ENCODE results near the gene SORCS3. TPM values are rescaled to one million over a fixed set of nuclear protein-coding genes. Genes with fewer than 3 reads are reported as not detected.
A peak's percentile ranks its signal among the peaks of the same experiment; 100 is the strongest.

SORCS3 gene
- total RNA-seq, 1 donor from 2014 or later, result 2.0 TPM

DNA sequence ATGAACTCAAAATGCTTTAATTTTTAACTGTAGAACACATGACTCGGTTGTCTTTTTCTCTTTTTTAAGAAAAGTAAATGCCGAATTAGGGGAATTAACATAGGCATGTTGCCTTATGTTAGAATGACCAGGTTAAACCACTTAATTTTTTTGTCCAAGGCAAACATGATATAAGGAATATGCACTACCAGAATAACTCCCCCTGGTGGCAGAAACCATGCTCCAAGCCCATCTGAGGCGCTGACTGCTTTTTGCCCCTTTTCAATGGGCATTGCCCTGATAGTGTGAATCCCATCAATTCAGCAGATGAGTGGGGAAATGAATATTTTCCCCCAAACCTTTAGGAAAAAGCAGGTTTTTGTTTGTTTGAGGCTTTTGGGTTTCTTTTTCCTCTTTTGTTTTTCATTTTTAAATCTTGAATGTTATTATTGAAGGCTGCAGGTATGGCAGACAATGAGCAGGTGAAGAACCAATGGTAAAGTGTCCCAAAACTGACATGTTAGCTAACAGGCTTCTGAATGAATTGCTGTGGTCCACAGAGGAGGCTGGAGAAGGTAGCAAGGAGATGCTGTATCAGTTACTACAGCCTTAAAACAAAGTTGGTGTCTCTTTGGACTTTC lies 284.3 kb downstream of the SORCS3 start:
- Mint-ChIP-seq H3K4me3 (ENCODE audit: unreplicated experiment) (no peak overlapping the region), H3K4me1 (ENCODE audit: low read depth, unreplicated experiment) (peaks cover 12% of the 10 kb centered on the region), H3K27me3 (ENCODE audit: unreplicated experiment) (peaks cover 5% of the 10 kb centered on the region), H3K36me3 (ENCODE audit: unreplicated experiment) (no peaks in the 10 kb centered on the region), H3K27ac (ENCODE audit: unreplicated experiment) (no peak overlapping the region), H3K9me3 (ENCODE audit: unreplicated experiment) (no peaks in the 10 kb centered on the region)
- TF ChIP-seq, protein P1, sequence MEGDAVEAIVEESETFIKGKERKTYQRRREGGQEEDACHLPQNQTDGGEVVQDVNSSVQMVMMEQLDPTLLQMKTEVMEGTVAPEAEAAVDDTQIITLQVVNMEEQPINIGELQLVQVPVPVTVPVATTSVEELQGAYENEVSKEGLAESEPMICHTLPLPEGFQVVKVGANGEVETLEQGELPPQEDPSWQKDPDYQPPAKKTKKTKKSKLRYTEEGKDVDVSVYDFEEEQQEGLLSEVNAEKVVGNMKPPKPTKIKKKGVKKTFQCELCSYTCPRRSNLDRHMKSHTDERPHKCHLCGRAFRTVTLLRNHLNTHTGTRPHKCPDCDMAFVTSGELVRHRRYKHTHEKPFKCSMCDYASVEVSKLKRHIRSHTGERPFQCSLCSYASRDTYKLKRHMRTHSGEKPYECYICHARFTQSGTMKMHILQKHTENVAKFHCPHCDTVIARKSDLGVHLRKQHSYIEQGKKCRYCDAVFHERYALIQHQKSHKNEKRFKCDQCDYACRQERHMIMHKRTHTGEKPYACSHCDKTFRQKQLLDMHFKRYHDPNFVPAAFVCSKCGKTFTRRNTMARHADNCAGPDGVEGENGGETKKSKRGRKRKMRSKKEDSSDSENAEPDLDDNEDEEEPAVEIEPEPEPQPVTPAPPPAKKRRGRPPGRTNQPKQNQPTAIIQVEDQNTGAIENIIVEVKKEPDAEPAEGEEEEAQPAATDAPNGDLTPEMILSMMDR (IDR thresholded peaks at IDR 0.05; ENCODE audit: partially characterized antibody, unreplicated experiment), result peak; percentile 89
- DNase-seq, result peak; percentile 68

DNA sequence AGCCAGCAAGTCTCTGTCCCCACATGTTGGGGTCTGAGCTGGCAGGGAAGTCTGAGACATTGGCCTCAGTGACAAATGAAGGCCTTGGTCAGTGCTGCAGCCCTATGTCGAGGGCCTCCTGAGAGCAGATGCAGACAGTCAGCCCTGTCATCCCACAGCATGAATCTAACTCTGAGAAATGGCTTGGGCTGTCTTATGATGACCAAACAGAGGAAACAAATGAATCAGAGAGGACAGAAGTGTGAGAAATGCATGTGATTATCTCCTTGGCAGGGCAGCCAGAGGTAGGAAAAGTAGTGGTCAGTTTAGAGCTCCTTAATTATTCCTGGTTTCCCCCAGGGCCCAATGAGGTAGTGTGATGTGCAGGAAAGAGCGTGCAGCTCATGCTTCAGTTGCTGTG lies 287.6 kb downstream of the SORCS3 start:
- H3K4me3 Mint-ChIP-seq (ENCODE audit: unreplicated experiment), result no peak overlapping the region
- H3K27ac Mint-ChIP-seq (ENCODE audit: unreplicated experiment), result no peak overlapping the region
- no peak for DNase-seq
- TF ChIP-seq, protein P1 (IDR thresholded peaks at IDR 0.05; ENCODE audit: partially characterized antibody, unreplicated experiment), result no peak
- no peaks in the 10 kb centered on the region for H3K36me3 Mint-ChIP-seq (ENCODE audit: unreplicated experiment)
- H3K9me3 Mint-ChIP-seq (ENCODE audit: unreplicated experiment), result no peaks in the 10 kb centered on the region
- peaks cover 5% of the 10 kb centered on the region for H3K27me3 Mint-ChIP-seq (ENCODE audit: unreplicated experiment)
- H3K4me1 Mint-ChIP-seq (ENCODE audit: low read depth, unreplicated experiment), result peaks cover 3% of the 10 kb centered on the region

DNA sequence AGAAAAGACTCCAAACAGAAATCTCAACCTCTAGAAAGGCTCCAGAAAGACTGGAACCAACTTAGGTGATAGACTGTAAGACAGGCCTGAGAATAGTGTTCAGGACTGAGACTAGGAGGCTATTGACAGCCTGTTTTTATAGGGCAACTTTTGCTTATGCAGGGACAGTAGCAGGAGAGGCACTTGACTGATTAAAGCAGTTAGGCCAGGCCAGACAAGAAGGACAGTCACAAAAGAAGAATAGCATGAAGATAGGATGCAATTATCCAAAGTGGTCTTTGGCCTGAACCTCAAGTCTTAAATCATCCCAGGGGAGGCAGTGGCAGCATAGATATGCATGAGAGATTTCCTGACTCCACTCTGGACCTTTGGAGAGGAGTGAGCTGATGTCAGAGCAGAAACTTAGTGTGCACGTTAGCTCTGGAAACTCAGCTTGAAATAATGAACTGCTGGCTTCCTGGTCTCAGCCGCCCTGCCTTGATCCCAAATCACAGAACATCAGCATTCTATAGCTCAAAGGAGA lies 290.6 kb downstream of the SORCS3 start:
- TF ChIP-seq, protein P1 (IDR thresholded peaks at IDR 0.05; ENCODE audit: partially characterized antibody, unreplicated experiment), result no peak
- Mint-ChIP-seq H3K4me3 (ENCODE audit: unreplicated experiment) (no peak overlapping the region), H3K4me1 (ENCODE audit: low read depth, unreplicated experiment) (peaks cover 3% of the 10 kb centered on the region), H3K27ac (ENCODE audit: unreplicated experiment) (no peak overlapping the region), H3K36me3 (ENCODE audit: unreplicated experiment) (no peaks in the 10 kb centered on the region), H3K27me3 (ENCODE audit: unreplicated experiment) (peaks cover 3% of the 10 kb centered on the region), H3K9me3 (ENCODE audit: unreplicated experiment) (no peaks in the 10 kb centered on the region)
- DNase-seq, result no peak

DNA sequence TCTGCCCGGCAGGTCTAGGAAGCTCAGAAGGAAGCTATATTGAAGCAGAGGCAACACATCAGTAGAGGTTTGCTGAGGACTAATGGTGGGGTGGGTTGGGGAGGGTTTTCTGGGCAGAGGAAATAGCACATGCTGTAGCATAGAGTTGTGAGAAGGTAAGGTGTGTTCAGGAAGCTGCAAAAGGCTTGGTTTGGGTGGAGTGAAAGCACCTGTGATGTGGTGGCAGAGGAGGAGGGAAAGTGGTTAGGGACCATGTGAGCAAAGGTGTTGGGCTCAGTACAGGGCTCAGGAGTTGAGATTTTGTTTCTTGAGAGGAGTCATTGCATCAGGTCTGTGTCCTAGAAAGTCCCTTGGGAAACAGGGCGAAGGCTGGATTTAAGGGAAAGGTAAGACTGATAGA lies 294.6 kb downstream of the SORCS3 start:
- Mint-ChIP-seq H3K4me3 (ENCODE audit: unreplicated experiment) (no peak overlapping the region), H3K36me3 (ENCODE audit: unreplicated experiment) (no peaks in the 10 kb centered on the region), H3K27ac (ENCODE audit: unreplicated experiment) (no peak overlapping the region), H3K27me3 (ENCODE audit: unreplicated experiment) (no peaks in the 10 kb centered on the region), H3K9me3 (ENCODE audit: unreplicated experiment) (no peaks in the 10 kb centered on the region), H3K4me1 (ENCODE audit: low read depth, unreplicated experiment) (no peaks in the 10 kb centered on the region)
- DNase-seq, result no peak
- TF ChIP-seq, protein P1 (IDR thresholded peaks at IDR 0.05; ENCODE audit: partially characterized antibody, unreplicated experiment), result no peak

DNA sequence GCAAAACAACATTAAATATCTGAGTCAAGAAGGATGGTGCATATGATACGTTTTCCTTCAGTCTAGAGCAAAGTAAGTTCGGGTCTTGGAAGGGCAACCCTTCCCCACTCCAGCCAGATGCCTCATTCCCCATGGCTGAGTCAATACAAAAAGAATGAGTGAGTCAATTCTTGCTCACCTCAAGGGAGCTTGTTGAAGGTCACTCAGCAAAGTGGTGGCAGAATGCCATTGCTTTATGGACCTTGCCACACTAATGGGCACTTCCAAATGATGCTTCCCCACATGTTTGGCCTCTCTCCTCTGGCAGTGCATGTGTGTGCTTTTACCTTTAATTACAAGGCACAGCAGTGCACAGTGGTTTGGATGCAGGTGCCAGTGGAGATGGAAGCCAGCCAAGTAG lies 296.5 kb downstream of the SORCS3 start:
- Mint-ChIP-seq H3K4me3 (ENCODE audit: unreplicated experiment) (no peak overlapping the region), H3K27ac (ENCODE audit: unreplicated experiment) (no peak overlapping the region), H3K4me1 (ENCODE audit: low read depth, unreplicated experiment) (no peaks in the 10 kb centered on the region), H3K9me3 (ENCODE audit: unreplicated experiment) (no peaks in the 10 kb centered on the region), H3K36me3 (ENCODE audit: unreplicated experiment) (no peaks in the 10 kb centered on the region), H3K27me3 (ENCODE audit: unreplicated experiment) (no peaks in the 10 kb centered on the region)
- TF ChIP-seq, protein P1 (IDR thresholded peaks at IDR 0.05; ENCODE audit: partially characterized antibody, unreplicated experiment), result no peak
- DNase-seq, result no peak
